GM21786 (cell line): ENCODE results near the gene ANO2.

Source experiments
- ATAC-seq: cut with Tn5 transposase; IDR thresholded peaks from one replicate; pipeline ENCODE4 v1.9.1; 2021; ENCODE audit not compliant: unreplicated experiment

ANO2 gene

GRCh38 chr12:5784462-5785130 lies 160.5 kb downstream of the ANO2 start:
- ATAC-seq: no peak

GRCh38 chr12:5783289-5783920 lies 161.7 kb downstream of the ANO2 start:
- ATAC-seq: no peak

- no peak for ATAC-seq
Observed at GRCh38 chr12:5780536-5780935, 164.5 kb downstream of the ANO2 start.

GRCh38 chr12:5779401-5779800 lies 165.7 kb downstream of the ANO2 start:
- no peak for ATAC-seq

- no peak for ATAC-seq
Observed at GRCh38 chr12:5778821-5779220, 166.2 kb downstream of the ANO2 start.

- ATAC-seq: no peak
Observed at GRCh38 chr12:5777451-5777850, 167.6 kb downstream of the ANO2 start.

GRCh38 chr12:5776091-5776490 lies 169.0 kb downstream of the ANO2 start:
- no peak for ATAC-seq

- no peak for ATAC-seq
Observed at GRCh38 chr12:5773550-5773949, 171.5 kb downstream of the ANO2 start.

- no peak for ATAC-seq
Observed at GRCh38 chr12:5771756-5772155, 173.3 kb downstream of the ANO2 start.

GRCh38 chr12:5770727-5771126 lies 174.3 kb downstream of the ANO2 start:
- ATAC-seq: no peak

- no peak for ATAC-seq
Observed at GRCh38 chr12:5768581-5769196, 176.4 kb downstream of the ANO2 start.

GRCh38 chr12:5768171-5768570 lies 176.9 kb downstream of the ANO2 start:
- ATAC-seq: no peak

- no peak for ATAC-seq
Observed at GRCh38 chr12:5758347-5758746, 186.7 kb downstream of the ANO2 start.

GRCh38 chr12:5756338-5756842 lies 188.7 kb downstream of the ANO2 start:
- no peak for ATAC-seq

GRCh38 chr12:5748027-5748426 lies 197.0 kb downstream of the ANO2 start:
- ATAC-seq: no peak

GRCh38 chr12:5746917-5747316 lies 198.1 kb downstream of the ANO2 start:
- ATAC-seq: no peak

GRCh38 chr12:5746036-5746908 lies 198.8 kb downstream of the ANO2 start:
- no peak for ATAC-seq

GRCh38 chr12:5745251-5745888 lies 199.7 kb downstream of the ANO2 start:
- no peak for ATAC-seq

- ATAC-seq: no peak
Observed at GRCh38 chr12:5742258-5742657, 202.8 kb downstream of the ANO2 start.

- no peak for ATAC-seq
Observed at GRCh38 chr12:5739917-5740316, 205.1 kb downstream of the ANO2 start.

GRCh38 chr12:5737778-5738177 lies 207.3 kb downstream of the ANO2 start:
- ATAC-seq: no peak
